HepG2 (cell line): ENCODE data around the gene ADAMTS4. TPM values are rescaled to one million over a fixed set of nuclear protein-coding genes. Genes with fewer than 3 reads are reported as not detected.

ENCODE experiments used
- CEBPG ChIP-seq: IDR thresholded peaks from 2 replicates; pipeline ENCODE4 v1.6.1; 2016
- DR1 ChIP-seq: sonication (generic); formaldehyde crosslinking; IDR thresholded peaks from 2 replicates; pipeline ENCODE4 v1.8.0; 2021; ENCODE audit warnings: mild to moderate bottlenecking, missing genetic modification reagents, inconsistent platforms
- ELF1 ChIP-seq: sonication (generic); formaldehyde crosslinking; IDR thresholded peaks from 2 replicates; pipeline ENCODE4 v1.4.0; 2020; ENCODE audit warnings: missing genetic modification reagents
- GABPB1 ChIP-seq: IDR thresholded peaks from 2 replicates; pipeline ENCODE4 v1.6.1; 2016; ENCODE audit warnings: mild to moderate bottlenecking, missing genetic modification reagents, moderate library complexity, missing compliant biosample characterization
- HMG20A ChIP-seq: IDR thresholded peaks from 2 replicates; pipeline ENCODE4 v1.6.1; 2016; ENCODE audit warnings: borderline replicate concordance
- HNF4A ChIP-seq: sonication (generic); formaldehyde crosslinking; IDR thresholded peaks from 2 replicates; pipeline ENCODE4 v1.4.0; 2020; ENCODE audit warnings: missing genetic modification reagents
- U2AF1 ChIP-seq: fragments of 200-400 bp; formaldehyde crosslinking; optimal IDR thresholded peaks from 2 replicates; pipeline ENCODE3; 2017; ENCODE audit warnings: mild to moderate bottlenecking, low read depth, low read length
- ZBTB1 ChIP-seq: sonication (generic); formaldehyde crosslinking; IDR thresholded peaks from 2 replicates; pipeline ENCODE4 v1.4.0; 2020; ENCODE audit warnings: missing genetic modification reagents, borderline replicate concordance
- ZFP41 ChIP-seq: sonication (generic); formaldehyde crosslinking; IDR thresholded peaks from 2 replicates; pipeline ENCODE4 v1.4.0; 2020; ENCODE audit warnings: mild to moderate bottlenecking, missing genetic modification reagents, borderline replicate concordance
- ZNF431 ChIP-seq: sonication (generic); formaldehyde crosslinking; IDR thresholded peaks from 2 replicates; pipeline ENCODE4 v1.9.0; 2022; ENCODE audit warnings: missing genetic modification reagents, low read depth, mild to moderate bottlenecking, borderline replicate concordance
- ZNF644 ChIP-seq: IDR thresholded peaks from 2 replicates; pipeline ENCODE4 v1.6.1; 2016; ENCODE audit warnings: low read depth
- ZSCAN22 ChIP-seq: sonication (generic); formaldehyde crosslinking; IDR thresholded peaks from 2 replicates; pipeline ENCODE4 v1.4.0; 2020; ENCODE audit warnings: mild to moderate bottlenecking, missing genetic modification reagents
- polyA plus RNA-seq, 8 experiments: library from polyadenylated mRNA; depleted of rRNA in 3 of 8; stranded (reverse) in 7 of 8; unstranded in 1 of 8; fragments of >200 nt; fragmentation: Illumina TruSeq in 4 of 8; extraction: Trizol in 4 of 8; gene quantifications; 2 replicates each; pipeline versions ENCODE4 v1.2.1 to v1.2.3, GENCODE V29; 2011 to 2016; ENCODE audit warnings: low read depth in 4 of 8, missing spikeins in 1 of 8, mixed read lengths in 1 of 8; ENCODE audit not compliant: insufficient read depth in 1 of 8
- total RNA-seq, 5 experiments: library from RNA; depleted of rRNA; stranded (reverse); fragments of >200 nt; fragmentation: Illumina TruSeq; extraction: Trizol; gene quantifications; 2 replicates each; pipeline ENCODE4 v1.2.3, GENCODE V29; 2016; ENCODE audit warnings: low read depth in 1 of 5
- TF ChIP-seq, protein P1 (sequence below), 2 experiments: sonication (generic) in 1 of 2; formaldehyde crosslinking in 1 of 2; IDR thresholded peaks; 2 replicates each; pipeline versions ENCODE4 v1.5.1 to v1.6.1; 2011 to 2020; ENCODE audit warnings: borderline replicate concordance in 1 of 2, low read depth in 1 of 2, low read length in 1 of 2, mild to moderate bottlenecking in 1 of 2, missing genetic modification reagents in 1 of 2, moderate library complexity in 1 of 2
- TF ChIP-seq, protein P2 (sequence below): IDR thresholded peaks from 2 replicates; pipeline ENCODE4 v1.6.1; 2016; ENCODE audit warnings: missing compliant biosample characterization, missing genetic modification reagents, borderline replicate concordance
- TF ChIP-seq, protein P3 (sequence below): sonication (generic); formaldehyde crosslinking; IDR thresholded peaks from 2 replicates; pipeline ENCODE4 v1.4.0; 2020; ENCODE audit warnings: missing genetic modification reagents
- TF ChIP-seq, protein P4 (sequence below): sonication (generic); formaldehyde crosslinking; IDR thresholded peaks from 2 replicates; pipeline ENCODE4 v1.5.0; 2020; ENCODE audit warnings: missing genetic modification reagents
- TF ChIP-seq, protein P5 (sequence below): sonication (generic); formaldehyde crosslinking; IDR thresholded peaks from 2 replicates; pipeline ENCODE4 v1.4.0; 2020; ENCODE audit warnings: mild to moderate bottlenecking, missing genetic modification reagents

ADAMTS4 gene
- total and polyA plus RNA-seq, 2 of the 13 experiments (the other 11 are each of a cell fraction or from before 2014, with no cell fraction given): 0.51 to 1.7 TPM

DNA sequence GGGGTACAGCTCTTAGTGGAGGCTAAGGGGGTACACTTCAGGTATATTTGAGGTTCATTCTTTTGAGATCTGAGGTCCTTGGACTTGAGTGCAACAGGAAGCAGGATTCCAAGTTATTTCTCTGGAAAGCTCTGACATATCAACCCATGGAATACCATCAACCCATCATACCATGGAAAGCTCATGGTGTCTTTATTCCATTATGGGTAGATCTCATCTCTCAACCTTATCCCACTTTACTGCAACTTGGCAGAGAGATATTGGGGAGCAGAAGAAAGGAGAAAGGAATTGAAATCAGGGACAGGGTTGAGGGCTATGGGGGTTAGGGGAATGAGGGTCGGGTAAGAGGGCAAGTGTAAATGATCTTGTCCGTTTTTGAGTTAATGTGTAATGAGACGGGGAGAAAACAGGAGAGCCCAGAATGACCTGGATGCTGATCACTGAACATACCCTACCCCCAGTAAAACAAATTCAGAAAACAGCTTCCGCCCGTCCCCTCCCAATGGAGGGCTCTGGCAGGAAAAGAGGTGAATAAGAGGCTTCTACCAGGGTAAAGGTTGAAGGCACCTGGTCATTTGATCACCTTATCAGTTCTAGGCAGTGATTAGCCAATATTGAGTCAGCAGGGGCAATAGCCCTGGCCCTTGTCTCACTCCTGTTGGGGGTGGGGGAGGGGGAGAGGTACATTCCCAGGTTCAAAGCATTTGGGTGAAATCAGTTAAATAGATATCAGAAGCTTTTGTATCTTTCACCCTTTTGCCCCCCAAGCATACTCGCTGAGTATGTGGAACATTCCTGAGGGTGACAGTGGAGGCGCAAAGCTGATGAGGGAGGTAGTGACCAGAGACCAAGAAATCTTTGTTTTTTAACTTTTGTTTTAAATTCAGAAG lies 25.2 kb upstream of the ADAMTS4 start (continued):
- TF ChIP-seq, protein P1, sequence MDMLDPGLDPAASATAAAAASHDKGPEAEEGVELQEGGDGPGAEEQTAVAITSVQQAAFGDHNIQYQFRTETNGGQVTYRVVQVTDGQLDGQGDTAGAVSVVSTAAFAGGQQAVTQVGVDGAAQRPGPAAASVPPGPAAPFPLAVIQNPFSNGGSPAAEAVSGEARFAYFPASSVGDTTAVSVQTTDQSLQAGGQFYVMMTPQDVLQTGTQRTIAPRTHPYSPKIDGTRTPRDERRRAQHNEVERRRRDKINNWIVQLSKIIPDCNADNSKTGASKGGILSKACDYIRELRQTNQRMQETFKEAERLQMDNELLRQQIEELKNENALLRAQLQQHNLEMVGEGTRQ (IDR thresholded peaks at IDR 0.05; ENCODE audit: low read depth, low read length): no peak
- TF ChIP-seq, protein P1 (CRISPR knock-in tag; IDR thresholded peaks at IDR 0.05; ENCODE audit: borderline replicate concordance): peak; percentile 78; the same call in 1 of the 2 replicates
- TF ChIP-seq ZSCAN22 (CRISPR knock-in tag): no peak; the same call in 1 of the 2 replicates
- TF ChIP-seq, protein P2, sequence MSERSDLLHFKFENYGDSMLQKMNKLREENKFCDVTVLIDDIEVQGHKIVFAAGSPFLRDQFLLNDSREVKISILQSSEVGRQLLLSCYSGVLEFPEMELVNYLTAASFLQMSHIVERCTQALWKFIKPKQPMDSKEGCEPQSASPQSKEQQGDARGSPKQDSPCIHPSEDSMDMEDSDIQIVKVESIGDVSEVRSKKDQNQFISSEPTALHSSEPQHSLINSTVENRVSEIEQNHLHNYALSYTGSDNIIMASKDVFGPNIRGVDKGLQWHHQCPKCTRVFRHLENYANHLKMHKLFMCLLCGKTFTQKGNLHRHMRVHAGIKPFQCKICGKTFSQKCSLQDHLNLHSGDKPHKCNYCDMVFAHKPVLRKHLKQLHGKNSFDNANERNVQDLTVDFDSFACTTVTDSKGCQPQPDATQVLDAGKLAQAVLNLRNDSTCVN: peak; percentile 35; the same call in 1 of the 2 replicates
- TF ChIP-seq, protein P3, sequence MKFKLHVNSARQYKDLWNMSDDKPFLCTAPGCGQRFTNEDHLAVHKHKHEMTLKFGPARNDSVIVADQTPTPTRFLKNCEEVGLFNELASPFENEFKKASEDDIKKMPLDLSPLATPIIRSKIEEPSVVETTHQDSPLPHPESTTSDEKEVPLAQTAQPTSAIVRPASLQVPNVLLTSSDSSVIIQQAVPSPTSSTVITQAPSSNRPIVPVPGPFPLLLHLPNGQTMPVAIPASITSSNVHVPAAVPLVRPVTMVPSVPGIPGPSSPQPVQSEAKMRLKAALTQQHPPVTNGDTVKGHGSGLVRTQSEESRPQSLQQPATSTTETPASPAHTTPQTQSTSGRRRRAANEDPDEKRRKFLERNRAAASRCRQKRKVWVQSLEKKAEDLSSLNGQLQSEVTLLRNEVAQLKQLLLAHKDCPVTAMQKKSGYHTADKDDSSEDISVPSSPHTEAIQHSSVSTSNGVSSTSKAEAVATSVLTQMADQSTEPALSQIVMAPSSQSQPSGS (CRISPR knock-in tag): peak; percentile 80
- no peak for TF ChIP-seq ZNF644 (CRISPR knock-in tag)
- TF ChIP-seq, protein P4, sequence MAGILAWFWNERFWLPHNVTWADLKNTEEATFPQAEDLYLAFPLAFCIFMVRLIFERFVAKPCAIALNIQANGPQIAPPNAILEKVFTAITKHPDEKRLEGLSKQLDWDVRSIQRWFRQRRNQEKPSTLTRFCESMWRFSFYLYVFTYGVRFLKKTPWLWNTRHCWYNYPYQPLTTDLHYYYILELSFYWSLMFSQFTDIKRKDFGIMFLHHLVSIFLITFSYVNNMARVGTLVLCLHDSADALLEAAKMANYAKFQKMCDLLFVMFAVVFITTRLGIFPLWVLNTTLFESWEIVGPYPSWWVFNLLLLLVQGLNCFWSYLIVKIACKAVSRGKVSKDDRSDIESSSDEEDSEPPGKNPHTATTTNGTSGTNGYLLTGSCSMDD: no peak
- TF ChIP-seq ZNF431 (CRISPR knock-in tag): no peak
- no peak for TF ChIP-seq ZFP41 (CRISPR knock-in tag)
- TF ChIP-seq, protein P5, sequence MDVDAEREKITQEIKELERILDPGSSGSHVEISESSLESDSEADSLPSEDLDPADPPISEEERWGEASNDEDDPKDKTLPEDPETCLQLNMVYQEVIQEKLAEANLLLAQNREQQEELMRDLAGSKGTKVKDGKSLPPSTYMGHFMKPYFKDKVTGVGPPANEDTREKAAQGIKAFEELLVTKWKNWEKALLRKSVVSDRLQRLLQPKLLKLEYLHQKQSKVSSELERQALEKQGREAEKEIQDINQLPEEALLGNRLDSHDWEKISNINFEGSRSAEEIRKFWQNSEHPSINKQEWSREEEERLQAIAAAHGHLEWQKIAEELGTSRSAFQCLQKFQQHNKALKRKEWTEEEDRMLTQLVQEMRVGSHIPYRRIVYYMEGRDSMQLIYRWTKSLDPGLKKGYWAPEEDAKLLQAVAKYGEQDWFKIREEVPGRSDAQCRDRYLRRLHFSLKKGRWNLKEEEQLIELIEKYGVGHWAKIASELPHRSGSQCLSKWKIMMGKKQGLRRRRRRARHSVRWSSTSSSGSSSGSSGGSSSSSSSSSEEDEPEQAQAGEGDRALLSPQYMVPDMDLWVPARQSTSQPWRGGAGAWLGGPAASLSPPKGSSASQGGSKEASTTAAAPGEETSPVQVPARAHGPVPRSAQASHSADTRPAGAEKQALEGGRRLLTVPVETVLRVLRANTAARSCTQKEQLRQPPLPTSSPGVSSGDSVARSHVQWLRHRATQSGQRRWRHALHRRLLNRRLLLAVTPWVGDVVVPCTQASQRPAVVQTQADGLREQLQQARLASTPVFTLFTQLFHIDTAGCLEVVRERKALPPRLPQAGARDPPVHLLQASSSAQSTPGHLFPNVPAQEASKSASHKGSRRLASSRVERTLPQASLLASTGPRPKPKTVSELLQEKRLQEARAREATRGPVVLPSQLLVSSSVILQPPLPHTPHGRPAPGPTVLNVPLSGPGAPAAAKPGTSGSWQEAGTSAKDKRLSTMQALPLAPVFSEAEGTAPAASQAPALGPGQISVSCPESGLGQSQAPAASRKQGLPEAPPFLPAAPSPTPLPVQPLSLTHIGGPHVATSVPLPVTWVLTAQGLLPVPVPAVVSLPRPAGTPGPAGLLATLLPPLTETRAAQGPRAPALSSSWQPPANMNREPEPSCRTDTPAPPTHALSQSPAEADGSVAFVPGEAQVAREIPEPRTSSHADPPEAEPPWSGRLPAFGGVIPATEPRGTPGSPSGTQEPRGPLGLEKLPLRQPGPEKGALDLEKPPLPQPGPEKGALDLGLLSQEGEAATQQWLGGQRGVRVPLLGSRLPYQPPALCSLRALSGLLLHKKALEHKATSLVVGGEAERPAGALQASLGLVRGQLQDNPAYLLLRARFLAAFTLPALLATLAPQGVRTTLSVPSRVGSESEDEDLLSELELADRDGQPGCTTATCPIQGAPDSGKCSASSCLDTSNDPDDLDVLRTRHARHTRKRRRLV (CRISPR knock-in tag): no peak
- peak; percentile 89 for TF ChIP-seq HNF4A (CRISPR knock-in tag)
- no peak; the same call in 1 of the 2 replicates for TF ChIP-seq DR1 (CRISPR knock-in tag)
- TF ChIP-seq GABPB1 (CRISPR knock-in tag): peak; percentile 15; the same call in 1 of the 2 replicates
- TF ChIP-seq U2AF1: no peak
- peak; percentile 96 for TF ChIP-seq CEBPG (CRISPR knock-in tag)
- peak; percentile 81; the same call in 1 of the 2 replicates for TF ChIP-seq HMG20A (CRISPR knock-in tag)
- TF ChIP-seq ZBTB1 (CRISPR knock-in tag): no peak
- TF ChIP-seq ELF1 (CRISPR knock-in tag): 0 out of 2 replicates have a peak, but pooled peaks have one; percentile 12
